Measurements from ENCODE around the gene DNAH10. TPM values are rescaled to one million over a fixed set of nuclear protein-coding genes. Genes with fewer than 3 reads are reported as not detected.

The DNAH10 gene
- total RNA-seq, 1 experiment from 2014 or later, result 0.09 TPM

DNA sequence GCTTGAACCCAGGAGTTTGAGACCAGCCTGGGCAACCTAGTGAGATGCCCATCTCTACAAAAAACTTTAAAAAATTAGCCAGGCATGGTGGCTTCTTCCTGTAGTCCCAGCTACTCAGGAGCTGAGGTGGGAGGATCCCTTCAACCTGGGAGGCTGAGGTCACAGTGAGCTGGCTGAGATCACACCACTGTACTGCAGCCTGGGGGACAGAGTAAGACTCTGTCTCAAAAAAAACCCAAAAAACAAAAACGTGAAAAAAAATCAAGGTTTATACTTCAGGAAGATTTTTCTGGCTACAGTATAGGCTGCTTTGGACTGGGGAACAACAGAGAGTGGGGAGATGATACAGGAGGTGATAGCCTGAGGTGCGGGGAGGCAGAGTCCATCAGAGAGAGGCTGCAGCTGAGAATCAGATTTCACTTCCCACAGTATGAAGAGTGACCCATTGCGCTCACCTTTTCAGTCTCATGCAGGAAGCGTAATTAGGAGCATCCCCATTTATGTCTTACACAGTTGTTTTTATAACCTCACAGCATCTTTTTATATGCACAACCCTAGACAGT is 28.9 kb downstream of the DNAH10 start:
- CTCF ChIA-PET, result interaction anchor here (0.7 to 2.2 kb wide), 4 partner anchors 29 to 242 kb away, joined by 3 to 6 read pairs (median 3); no protein-coding TSS in a partner anchor
- Mint-ChIP-seq H3K27me3 (ENCODE audit: low read depth) (peaks cover 3% of the 10 kb centered on the region), H3K4me3 (no peak overlapping the region), H3K4me1 (no peaks in the 10 kb centered on the region), H3K27ac (no peak overlapping the region), H3K36me3 (no peaks in the 10 kb centered on the region), H3K9me3 (peaks cover 6% of the 10 kb centered on the region)
- DNase-seq (ENCODE audit: low spot score), result no peak
- TF ChIP-seq ZNF317 (CRISPR knock-in tag; IDR thresholded peaks at IDR 0.05; ENCODE audit: borderline replicate concordance, low read depth) (no peak), TEAD1 (CRISPR knock-in tag; IDR thresholded peaks at IDR 0.05) (no peak), NFATC4 (CRISPR knock-in tag; IDR thresholded peaks at IDR 0.05) (no peak), NFYB (CRISPR knock-in tag; conservative IDR thresholded peaks at IDR 0.05; ENCODE audit: low read depth) (no peak), CBFB (CRISPR knock-in tag; IDR thresholded peaks at IDR 0.05; ENCODE audit: low read depth) (no peak), ELF4 (CRISPR knock-in tag; IDR thresholded peaks at IDR 0.05; ENCODE audit: low read depth) (no peak)
- TF ChIP-seq, protein P1, sequence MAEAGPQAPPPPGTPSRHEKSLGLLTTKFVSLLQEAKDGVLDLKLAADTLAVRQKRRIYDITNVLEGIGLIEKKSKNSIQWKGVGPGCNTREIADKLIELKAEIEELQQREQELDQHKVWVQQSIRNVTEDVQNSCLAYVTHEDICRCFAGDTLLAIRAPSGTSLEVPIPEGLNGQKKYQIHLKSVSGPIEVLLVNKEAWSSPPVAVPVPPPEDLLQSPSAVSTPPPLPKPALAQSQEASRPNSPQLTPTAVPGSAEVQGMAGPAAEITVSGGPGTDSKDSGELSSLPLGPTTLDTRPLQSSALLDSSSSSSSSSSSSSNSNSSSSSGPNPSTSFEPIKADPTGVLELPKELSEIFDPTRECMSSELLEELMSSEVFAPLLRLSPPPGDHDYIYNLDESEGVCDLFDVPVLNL (CRISPR knock-in tag; IDR thresholded peaks at IDR 0.05; ENCODE audit: borderline replicate concordance, low read depth), result no peak
- TF ChIP-seq, protein P2, sequence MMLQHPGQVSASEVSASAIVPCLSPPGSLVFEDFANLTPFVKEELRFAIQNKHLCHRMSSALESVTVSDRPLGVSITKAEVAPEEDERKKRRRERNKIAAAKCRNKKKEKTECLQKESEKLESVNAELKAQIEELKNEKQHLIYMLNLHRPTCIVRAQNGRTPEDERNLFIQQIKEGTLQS (CRISPR knock-in tag; conservative IDR thresholded peaks at IDR 0.05), result no peak
- TF ChIP-seq, protein P3, sequence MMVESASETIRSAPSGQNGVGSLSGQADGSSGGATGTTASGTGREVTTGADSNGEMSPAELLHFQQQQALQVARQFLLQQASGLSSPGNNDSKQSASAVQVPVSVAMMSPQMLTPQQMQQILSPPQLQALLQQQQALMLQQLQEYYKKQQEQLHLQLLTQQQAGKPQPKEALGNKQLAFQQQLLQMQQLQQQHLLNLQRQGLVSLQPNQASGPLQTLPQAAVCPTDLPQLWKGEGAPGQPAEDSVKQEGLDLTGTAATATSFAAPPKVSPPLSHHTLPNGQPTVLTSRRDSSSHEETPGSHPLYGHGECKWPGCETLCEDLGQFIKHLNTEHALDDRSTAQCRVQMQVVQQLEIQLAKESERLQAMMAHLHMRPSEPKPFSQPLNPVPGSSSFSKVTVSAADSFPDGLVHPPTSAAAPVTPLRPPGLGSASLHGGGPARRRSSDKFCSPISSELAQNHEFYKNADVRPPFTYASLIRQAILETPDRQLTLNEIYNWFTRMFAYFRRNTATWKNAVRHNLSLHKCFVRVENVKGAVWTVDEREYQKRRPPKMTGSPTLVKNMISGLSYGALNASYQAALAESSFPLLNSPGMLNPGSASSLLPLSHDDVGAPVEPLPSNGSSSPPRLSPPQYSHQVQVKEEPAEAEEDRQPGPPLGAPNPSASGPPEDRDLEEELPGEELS (CRISPR knock-in tag; IDR thresholded peaks at IDR 0.05), result no peak
- TF ChIP-seq, protein P4, sequence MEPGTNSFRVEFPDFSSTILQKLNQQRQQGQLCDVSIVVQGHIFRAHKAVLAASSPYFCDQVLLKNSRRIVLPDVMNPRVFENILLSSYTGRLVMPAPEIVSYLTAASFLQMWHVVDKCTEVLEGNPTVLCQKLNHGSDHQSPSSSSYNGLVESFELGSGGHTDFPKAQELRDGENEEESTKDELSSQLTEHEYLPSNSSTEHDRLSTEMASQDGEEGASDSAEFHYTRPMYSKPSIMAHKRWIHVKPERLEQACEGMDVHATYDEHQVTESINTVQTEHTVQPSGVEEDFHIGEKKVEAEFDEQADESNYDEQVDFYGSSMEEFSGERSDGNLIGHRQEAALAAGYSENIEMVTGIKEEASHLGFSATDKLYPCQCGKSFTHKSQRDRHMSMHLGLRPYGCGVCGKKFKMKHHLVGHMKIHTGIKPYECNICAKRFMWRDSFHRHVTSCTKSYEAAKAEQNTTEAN (CRISPR knock-in tag; IDR thresholded peaks at IDR 0.05), result no peak
- TF ChIP-seq, protein P5, sequence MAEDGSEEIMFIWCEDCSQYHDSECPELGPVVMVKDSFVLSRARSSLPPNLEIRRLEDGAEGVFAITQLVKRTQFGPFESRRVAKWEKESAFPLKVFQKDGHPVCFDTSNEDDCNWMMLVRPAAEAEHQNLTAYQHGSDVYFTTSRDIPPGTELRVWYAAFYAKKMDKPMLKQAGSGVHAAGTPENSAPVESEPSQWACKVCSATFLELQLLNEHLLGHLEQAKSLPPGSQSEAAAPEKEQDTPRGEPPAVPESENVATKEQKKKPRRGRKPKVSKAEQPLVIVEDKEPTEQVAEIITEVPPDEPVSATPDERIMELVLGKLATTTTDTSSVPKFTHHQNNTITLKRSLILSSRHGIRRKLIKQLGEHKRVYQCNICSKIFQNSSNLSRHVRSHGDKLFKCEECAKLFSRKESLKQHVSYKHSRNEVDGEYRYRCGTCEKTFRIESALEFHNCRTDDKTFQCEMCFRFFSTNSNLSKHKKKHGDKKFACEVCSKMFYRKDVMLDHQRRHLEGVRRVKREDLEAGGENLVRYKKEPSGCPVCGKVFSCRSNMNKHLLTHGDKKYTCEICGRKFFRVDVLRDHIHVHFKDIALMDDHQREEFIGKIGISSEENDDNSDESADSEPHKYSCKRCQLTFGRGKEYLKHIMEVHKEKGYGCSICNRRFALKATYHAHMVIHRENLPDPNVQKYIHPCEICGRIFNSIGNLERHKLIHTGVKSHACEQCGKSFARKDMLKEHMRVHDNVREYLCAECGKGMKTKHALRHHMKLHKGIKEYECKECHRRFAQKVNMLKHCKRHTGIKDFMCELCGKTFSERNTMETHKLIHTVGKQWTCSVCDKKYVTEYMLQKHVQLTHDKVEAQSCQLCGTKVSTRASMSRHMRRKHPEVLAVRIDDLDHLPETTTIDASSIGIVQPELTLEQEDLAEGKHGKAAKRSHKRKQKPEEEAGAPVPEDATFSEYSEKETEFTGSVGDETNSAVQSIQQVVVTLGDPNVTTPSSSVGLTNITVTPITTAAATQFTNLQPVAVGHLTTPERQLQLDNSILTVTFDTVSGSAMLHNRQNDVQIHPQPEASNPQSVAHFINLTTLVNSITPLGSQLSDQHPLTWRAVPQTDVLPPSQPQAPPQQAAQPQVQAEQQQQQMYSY (CRISPR knock-in tag; IDR thresholded peaks at IDR 0.05), result no peak
- TF ChIP-seq, protein P6, sequence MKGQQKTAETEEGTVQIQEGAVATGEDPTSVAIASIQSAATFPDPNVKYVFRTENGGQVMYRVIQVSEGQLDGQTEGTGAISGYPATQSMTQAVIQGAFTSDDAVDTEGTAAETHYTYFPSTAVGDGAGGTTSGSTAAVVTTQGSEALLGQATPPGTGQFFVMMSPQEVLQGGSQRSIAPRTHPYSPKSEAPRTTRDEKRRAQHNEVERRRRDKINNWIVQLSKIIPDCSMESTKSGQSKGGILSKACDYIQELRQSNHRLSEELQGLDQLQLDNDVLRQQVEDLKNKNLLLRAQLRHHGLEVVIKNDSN (CRISPR knock-in tag; IDR thresholded peaks at IDR 0.05), result no peak
- ATAC-seq, result no peak
- POLR2A ChIA-PET, result no interaction called here

DNA sequence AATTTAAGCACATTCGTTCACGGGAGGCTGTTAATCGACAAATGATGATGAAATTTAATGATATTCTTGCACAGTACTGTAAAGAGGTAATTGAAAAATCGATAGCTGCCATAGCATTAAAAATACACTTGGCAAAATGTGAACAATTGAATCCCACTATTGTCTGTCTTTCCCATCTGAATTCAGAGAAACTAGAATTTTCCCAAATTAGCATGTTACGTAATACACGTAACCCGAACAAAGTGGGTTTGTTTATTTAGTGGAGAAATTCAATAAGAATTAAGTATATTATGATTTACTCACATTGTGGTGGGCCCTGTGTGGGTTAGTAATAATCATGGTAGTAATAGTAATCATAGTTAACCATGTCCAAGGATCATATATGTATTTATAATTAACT is 31.9 kb downstream of the DNAH10 start:
- H3K27ac Mint-ChIP-seq, result no peak overlapping the region
- ATAC-seq (no peak), DNase-seq (ENCODE audit: low spot score) (no peak)
- no peaks in the 10 kb centered on the region for H3K4me1 Mint-ChIP-seq
- no peaks in the 10 kb centered on the region for H3K36me3 Mint-ChIP-seq
- POLR2A ChIA-PET, result no interaction called here
- H3K27me3 Mint-ChIP-seq (ENCODE audit: low read depth), result peaks cover 3% of the 10 kb centered on the region
- no peak overlapping the region for H3K4me3 Mint-ChIP-seq
- H3K9me3 Mint-ChIP-seq, result peaks cover 6% of the 10 kb centered on the region
- CTCF ChIA-PET, result no interaction called here
- TF ChIP-seq, protein P7, sequence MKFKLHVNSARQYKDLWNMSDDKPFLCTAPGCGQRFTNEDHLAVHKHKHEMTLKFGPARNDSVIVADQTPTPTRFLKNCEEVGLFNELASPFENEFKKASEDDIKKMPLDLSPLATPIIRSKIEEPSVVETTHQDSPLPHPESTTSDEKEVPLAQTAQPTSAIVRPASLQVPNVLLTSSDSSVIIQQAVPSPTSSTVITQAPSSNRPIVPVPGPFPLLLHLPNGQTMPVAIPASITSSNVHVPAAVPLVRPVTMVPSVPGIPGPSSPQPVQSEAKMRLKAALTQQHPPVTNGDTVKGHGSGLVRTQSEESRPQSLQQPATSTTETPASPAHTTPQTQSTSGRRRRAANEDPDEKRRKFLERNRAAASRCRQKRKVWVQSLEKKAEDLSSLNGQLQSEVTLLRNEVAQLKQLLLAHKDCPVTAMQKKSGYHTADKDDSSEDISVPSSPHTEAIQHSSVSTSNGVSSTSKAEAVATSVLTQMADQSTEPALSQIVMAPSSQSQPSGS (CRISPR knock-in tag; IDR thresholded peaks at IDR 0.05; ENCODE audit: borderline replicate concordance, low read depth), result no peak
- TF ChIP-seq CBFB (CRISPR knock-in tag; IDR thresholded peaks at IDR 0.05; ENCODE audit: low read depth) (no peak), SOX15 (CRISPR knock-in tag; IDR thresholded peaks at IDR 0.05) (no peak), MXD4 (CRISPR knock-in tag; IDR thresholded peaks at IDR 0.05; ENCODE audit: borderline replicate concordance) (no peak), EMX1 (CRISPR knock-in tag; IDR thresholded peaks at IDR 0.05) (no peak), ZNF396 (CRISPR knock-in tag; IDR thresholded peaks at IDR 0.05; ENCODE audit: borderline replicate concordance) (no peak)
- TF ChIP-seq, protein P8, sequence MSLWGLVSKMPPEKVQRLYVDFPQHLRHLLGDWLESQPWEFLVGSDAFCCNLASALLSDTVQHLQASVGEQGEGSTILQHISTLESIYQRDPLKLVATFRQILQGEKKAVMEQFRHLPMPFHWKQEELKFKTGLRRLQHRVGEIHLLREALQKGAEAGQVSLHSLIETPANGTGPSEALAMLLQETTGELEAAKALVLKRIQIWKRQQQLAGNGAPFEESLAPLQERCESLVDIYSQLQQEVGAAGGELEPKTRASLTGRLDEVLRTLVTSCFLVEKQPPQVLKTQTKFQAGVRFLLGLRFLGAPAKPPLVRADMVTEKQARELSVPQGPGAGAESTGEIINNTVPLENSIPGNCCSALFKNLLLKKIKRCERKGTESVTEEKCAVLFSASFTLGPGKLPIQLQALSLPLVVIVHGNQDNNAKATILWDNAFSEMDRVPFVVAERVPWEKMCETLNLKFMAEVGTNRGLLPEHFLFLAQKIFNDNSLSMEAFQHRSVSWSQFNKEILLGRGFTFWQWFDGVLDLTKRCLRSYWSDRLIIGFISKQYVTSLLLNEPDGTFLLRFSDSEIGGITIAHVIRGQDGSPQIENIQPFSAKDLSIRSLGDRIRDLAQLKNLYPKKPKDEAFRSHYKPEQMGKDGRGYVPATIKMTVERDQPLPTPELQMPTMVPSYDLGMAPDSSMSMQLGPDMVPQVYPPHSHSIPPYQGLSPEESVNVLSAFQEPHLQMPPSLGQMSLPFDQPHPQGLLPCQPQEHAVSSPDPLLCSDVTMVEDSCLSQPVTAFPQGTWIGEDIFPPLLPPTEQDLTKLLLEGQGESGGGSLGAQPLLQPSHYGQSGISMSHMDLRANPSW (CRISPR knock-in tag; conservative IDR thresholded peaks at IDR 0.05; ENCODE audit: low read depth), result no peak
